ENCODE measurements around the gene SRMS.
"Not testable (repeated sequence)": the region's sequence is repeated elsewhere in the genome, so short reads cannot be mapped to it uniquely, and the experiment has no call there.

SRMS gene

GRCh38 chr20:63519668-63520503 lies 27.7 kb downstream of the SRMS start:
- DNase-seq, result peak; percentile 69 to 74

DNA sequence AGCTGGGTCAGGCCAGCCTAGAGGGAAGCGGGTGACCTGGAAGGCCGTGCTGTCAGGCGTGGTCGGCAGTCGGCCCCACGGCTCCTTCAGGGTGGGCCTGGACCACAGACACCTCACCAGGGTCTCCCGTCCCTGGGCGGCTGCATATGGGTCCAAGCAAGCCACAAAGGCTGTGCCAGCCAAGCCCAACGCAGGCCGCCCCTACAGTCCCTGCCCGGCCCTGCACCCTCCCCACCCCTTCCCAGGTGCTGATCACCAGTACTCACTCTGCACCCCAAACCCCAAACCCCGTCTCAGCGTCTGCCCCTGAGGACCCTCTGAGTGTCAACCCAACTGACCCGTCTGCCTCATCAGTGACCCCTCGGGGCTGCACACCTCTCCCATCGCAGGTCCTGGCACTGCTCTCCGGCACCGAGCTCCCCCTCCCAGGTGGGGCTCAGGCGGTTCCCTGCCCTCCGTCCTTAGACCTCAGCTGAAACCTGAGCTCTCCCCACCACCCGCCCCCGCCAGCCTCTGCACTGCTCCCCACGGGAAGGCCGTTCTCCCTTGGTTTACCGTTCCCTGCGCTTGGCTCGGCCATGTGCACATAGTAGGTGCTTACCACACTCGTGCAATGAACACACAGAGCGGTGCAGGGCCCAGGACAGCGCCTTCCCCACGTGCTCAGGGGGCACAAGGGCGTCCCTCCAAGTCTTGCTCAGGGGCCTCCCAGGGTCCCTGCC lies 28.4 kb downstream of the SRMS start:
- no peak for DNase-seq

GRCh38 chr20:63518351-63518861 lies 29.1 kb downstream of the SRMS start:
- DNase-seq, result no peak

- DNase-seq, result no peak
These were observed 29.9 kb downstream of the SRMS start for GRCh38 chr20:63517376-63518309.

DNA sequence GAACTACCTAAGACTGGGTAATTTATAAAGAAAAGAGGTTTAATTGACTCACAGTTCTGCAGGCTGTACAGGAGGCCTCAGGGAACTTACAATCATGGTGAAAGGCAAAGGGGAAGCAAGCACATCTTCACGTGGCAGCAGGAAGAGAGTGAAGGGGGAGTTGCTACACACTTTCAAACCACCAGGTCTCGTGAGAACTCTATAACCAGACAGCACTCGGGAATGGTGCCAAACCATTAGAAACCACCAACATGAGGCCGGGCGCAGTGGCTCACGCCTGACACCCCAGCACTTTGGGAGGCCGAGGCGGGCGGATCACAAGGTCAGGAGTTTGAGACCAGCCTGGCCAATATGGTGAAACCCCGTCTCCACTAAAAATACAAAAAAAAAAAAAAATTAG lies 33.0 kb downstream of the SRMS start:
- DNase-seq, result not testable (repeated sequence)

GRCh38 chr20:63513207-63513606 lies 34.3 kb downstream of the SRMS start:
- no peak for DNase-seq

DNA sequence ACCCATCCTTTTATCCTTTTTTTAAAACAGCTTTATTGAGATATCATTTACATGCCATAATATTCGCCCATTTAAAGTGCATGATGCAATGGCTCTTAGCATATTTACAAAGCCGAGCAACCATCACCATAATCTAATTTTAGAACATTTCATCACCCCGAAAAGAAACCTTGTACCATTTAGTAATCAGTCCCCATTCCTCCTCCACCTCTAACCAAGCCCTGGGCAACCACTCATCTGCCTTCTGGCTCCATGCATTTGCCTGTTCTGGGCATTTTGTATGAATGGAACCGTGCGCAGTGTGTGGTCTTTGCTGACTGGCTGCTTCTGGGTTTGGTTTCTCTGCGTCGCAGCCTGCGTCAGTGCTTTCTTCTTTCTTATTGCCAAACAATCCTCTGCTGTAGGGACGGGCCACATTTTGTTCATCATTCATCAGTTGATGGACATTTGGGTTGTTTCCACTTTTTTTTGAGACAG lies 38.4 kb downstream of the SRMS start:
- no peak for DNase-seq

- no peak for DNase-seq
These were observed 39.3 kb downstream of the SRMS start for GRCh38 chr20:63508072-63508768.

DNA sequence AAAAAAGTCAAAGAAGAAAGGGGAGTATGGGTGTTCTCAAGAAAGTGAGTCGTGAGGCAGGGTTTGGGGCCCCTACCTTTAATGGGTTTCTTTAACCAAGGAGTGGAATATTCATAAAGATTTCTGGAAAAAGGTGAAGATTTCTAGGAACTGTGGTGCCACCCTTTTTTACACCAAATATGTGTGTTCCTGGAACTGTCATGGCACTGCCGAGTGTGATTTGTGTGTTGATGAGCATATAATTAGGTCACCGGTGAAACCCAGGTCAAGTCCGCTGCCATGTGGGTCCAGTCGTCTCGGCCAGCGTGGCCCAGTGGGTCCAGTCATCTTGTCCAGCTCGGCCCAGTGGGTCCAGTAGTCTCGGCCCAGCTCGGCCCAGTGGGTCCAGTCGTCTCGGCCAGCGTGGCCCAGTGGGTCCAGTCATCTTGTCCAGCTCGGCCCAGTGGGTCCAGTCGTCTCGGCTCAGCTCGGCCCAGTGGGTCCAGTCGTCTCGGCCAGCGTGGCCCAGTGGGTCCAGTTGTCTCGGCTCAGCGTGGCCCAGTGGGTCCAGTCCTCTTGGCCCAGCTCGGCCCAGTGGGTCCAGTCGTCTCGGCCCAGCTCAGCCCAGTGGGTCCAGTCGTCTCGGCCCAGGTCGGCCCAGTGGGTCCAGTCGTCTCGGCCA lies 40.3 kb downstream of the SRMS start:
- DNase-seq, result no peak

GRCh38 chr20:63505723-63506122 lies 41.8 kb downstream of the SRMS start:
- DNase-seq, result no peak

- no peak for DNase-seq
These were observed 42.3 kb downstream of the SRMS start for GRCh38 chr20:63505281-63505680.

DNA sequence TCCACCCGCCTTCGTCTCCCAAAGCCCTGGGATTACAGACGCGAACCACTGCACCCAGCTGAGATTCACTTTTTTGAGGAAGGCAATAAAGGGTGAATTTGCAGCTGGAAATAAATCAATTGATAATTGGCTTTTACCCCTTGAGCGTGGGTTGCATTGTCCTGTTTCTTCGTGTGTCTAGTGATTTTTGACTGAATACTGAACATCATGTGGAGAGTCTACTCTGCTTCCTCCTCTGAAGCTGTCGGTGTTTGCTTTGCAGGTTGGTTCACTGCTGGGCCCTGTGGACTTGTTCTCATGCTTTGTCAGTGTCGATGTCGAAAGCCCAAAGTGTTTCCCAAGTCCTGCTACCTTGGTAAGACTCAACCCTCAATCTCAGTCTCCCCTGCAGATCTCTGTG lies 42.9 kb downstream of the SRMS start:
- no peak for DNase-seq

- no peak for DNase-seq
These were observed 44.0 kb downstream of the SRMS start for GRCh38 chr20:63503524-63503923.

DNA sequence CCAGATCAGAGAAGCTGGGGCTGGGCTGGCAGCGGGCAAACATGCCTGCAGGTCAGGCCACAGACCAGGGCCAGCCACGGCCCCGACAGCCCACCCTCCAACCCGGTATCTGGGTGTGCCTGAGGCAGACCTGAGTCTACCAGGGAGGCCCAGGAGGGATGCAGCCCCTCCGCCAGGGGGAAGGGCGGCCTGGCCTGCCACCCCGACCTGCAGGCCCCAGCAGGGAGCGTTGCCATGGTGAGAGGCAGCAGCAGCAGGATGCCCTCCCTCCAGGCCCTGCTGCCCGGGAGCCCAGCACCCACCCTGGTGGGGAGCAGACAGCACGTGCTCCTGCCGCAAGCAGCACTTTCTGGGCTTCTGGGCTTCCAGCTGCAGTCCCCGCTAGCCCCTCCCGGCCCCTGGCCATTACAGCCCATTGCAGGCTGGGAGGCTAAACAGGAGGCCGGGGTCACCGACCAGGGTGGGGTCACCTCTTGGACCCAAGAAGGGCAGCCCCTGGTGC lies 44.8 kb downstream of the SRMS start:
- DNase-seq, result no peak

DNA sequence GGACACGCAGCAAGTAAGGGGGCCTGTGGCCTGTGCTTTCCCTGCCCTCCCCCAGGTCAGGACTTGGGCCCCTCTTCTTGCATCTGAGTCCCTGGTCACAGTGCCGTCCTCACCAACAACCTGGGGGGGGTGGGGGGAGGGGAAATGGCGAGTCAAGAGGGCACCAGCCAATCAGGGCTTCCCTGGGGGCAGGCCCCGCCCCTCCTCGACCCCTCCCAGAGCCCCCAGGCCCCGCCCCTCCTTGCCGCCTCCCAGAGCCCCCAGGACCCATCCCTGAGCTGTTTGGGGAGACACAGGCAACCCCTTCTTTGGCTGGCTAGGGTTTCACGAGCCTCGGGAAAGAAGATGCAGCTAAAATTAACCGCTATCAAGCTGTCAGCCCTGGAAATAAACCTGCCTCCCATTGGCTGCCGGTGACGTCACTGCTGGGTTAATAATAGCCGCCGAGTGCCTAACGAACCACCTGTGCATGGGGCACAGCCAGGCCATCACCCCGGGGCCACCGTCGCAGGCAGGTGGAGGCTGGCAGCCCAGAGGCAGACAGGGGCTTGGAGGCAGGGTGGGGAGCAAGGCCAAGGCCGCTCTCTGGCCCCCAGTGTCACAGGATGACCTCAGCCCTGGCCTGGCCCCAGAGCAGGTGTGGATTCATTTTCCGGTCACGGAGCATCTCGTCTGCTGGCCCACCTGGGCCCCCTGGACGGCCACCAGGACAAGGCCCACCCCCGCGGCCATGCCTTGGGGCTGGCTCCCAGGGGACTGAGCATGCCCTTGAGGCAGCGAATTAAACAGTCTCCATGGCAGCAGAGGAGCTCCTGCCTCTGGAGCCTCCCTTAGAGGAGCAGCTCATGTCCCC lies 45.5 kb downstream of the SRMS start:
- no peak for DNase-seq

DNA sequence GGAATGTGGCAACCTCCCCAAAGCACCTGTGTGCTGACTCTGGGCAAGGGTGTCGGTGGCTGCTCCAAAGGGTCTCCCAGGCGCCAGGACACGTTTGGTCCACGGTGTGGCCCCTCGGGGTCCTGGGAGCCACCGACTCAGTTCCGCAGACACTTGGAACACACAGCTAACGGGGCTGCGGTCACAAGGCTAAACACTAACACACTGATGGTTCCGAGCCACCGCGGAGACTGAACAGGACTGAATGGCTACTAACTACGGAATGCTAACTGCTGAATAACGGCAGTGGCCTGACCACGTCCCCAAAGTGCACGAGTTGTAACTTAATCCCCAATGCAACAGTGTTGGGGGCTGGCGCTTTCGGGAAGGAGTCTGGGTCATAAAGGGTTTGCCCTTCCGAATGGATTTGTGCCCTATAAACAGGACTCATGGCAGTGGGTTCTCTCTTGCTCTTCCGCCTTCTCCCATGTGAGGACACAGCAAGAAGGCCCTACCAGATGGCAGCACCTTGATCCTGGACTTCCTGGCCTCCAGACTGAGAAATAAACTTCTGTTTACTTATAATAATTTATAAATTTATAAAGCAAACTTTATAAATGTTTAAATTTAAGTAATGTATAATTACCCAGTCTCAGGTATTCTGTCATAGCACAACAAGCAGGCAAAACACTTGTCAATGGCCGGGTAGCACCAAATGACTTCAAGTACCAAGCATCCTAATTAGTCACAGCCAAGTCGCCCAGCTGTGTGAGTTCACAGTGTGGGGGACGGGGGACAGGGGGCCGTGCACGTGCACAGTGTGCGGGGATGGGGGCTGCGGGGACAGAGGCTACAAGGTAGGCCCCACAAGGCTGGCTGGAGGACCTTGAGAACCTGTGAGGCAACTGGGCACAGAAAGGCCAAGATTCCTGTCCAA lies 46.4 kb downstream of the SRMS start:
- DNase-seq, result no peak

DNA sequence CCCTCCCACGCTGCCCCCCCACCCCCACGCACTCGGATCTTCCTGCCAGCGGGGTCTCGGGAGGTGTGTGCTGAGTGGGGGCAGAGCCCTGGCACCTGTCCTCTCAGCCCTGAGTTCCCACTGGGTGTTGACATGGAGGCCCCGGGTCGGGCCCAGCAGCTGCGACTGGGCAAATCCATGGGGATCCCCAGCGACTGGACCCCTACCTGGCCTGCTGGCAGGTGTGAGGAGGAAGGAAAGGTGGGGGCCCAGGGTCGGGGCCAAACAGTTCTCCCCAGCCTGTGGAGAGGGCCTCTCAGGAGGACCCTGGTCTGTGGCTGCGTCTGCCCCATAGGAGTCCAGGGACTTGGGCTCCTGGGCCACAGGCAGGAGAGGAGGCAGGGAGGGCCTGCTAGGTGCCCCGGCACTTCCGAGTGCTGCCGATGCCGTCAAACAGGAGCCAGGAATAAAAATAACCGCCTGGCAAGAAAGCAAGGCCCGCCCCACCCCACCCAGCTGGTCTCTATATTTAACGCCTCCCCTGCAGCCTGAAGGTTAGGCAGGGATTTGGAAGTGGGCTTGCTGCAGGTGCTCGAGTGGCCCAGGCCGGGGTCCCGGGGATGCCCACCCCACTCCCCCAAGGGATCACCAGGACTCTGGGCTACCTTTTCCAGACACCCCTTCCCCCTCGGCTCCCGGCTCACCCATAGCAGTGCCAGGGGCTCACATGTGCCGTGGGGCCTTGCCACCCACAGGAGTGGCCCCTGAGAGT lies 47.2 kb downstream of the SRMS start:
- DNase-seq, result no peak

DNA sequence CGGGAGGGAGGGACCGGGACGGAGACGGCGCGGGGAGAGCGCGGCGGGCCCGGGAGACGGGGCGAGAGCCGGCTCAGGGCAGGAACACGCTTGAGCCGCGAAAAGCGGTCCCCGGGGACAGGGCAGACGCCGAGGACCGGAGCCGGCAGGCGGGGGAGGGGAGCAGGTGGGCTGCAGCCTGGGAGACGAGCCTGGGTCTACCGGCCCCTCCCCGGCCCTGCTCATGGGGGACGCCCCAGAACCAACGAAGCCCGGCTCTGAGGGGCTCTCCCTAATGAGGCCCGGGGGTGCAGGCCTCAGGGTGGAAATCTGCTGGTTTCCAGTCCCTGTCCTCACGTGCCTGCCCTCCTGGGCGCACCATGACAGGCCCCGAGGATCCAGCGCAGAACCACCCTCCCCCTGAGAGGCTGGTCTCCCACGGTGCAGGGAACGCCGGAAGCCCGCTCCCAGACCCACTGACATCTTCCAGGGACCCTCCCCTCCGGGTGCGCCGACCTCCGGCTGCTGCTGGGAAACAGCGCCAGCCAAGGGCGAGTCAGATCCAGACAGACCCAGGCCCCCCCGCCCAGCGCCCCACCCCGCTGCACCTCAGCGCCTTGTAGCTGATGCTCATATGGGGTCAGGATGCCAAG lies 48.1 kb downstream of the SRMS start:
- no peak for DNase-seq

All from CD4-positive, alpha-beta T cell treated with Interleukin-1 beta for 1 hour (primary cell).